HUES48 (cell line): Measurements from ENCODE around the gene OSTF1.

ENCODE experiments used
- H3K27ac ChIP-seq: one replicate; pipeline ENCODE4 v1.7.0; 2013; ENCODE audit warnings: low read depth, low read length, inconsistent platforms
- H3K27me3 ChIP-seq: 2 replicates; pipeline ENCODE4 v1.6.1; 2013; ENCODE audit warnings: mild to moderate bottlenecking, low read length; ENCODE audit not compliant: control insufficient read depth, insufficient read depth
- H3K36me3 ChIP-seq: 2 replicates; pipeline ENCODE4 v1.6.1; 2013; ENCODE audit warnings: low read length; ENCODE audit not compliant: control insufficient read depth, insufficient read depth
- H3K4me1 ChIP-seq: 2 replicates; pipeline ENCODE4 v1.6.1; 2013; ENCODE audit warnings: mild to moderate bottlenecking, low read length; ENCODE audit not compliant: control insufficient read depth, insufficient read depth
- H3K4me3 ChIP-seq: 2 replicates; pipeline ENCODE4 v1.5.1; 2013; ENCODE audit warnings: mild to moderate bottlenecking, low read depth, low read length
- H3K9ac ChIP-seq: 2 replicates; pipeline ENCODE4 v1.6.1; 2013; ENCODE audit warnings: mild to moderate bottlenecking, low read depth, low read length, moderate library complexity
- H3K9me3 ChIP-seq: 2 replicates; pipeline ENCODE4 v1.6.1; 2013; ENCODE audit warnings: low read length; ENCODE audit not compliant: control insufficient read depth, insufficient read depth

The OSTF1 gene

DNA sequence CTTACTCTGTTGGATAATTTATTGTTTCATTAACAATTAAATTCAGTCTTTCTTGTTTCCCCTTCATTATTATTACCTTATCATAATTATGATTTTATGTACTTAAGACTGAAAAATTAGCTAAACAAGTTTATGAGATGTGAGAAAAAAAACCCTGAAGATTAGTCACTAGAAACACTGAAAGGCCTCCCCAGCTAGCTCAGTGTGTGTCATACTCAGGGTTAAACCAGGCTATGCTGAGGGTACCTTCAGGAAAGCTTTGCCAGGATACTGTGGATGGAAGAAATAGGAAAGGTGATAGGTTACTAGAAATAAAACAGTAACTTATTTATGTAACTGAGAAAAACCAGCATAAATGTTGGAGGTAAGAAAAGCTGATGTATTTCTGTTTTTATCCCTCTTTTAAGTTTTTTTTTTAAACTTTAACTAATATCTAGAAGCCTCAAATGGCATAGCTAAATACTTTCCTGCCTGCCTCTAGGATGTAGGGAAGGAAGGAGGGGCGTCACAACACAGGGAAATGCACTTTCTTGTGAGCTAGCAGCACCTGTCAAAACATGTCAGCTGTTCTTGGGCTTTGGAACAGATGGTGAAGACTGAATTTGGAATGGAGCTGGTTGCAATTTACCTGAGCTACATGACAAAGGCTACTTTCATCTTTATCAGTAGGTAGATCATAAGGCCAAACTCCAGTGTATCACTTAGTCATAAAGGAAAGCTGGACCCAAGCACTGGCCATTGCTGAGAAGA lies 24.6 kb upstream of the OSTF1 start:
- Histone ChIP-seq H3K27me3 (no peaks in the 10 kb centered on the region), H3K9ac (no peak overlapping the region), H3K4me1 (peaks cover 4% of the 10 kb centered on the region; the same call in 1 of the 2 replicates), H3K36me3 (no peaks in the 10 kb centered on the region), H3K27ac (no peak overlapping the region), H3K4me3 (no peak overlapping the region), H3K9me3 (no peaks in the 10 kb centered on the region)

DNA sequence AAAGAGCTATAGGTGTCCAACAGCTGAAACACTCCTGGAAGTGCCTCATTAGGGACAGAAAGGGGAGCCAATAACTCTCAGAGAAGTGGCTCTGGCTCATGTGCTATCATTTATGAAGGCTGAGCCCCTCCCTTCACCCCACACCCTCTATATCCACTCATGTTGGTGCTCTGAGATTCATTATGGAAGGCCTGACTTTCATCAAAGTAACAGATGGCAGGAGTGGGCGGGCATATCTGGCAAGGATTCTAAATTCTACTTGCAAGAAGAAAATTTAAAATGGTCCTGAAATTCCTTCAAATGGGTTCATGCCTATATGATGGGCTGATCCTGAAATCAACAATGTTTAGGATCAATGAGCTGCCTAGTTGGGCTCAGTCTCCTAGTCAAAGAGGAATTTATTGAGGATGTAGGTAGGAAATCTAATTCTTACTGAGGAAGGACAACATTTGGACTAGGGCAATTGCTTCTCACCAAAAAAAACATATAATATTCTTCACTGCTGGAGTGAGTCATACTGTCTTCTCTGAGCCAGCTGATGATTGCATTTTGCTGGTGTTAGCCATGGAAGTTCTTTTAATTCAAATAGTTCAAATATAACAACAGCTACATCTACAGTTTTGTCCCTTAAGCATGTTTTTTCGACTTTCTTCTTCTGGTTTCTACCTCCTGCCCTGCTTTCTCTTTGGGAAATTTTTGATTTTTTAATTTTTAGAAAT lies 23.8 kb upstream of the OSTF1 start:
- Histone ChIP-seq H3K9me3 (no peaks in the 10 kb centered on the region), H3K9ac (no peak overlapping the region), H3K27ac (no peak overlapping the region), H3K4me3 (no peak overlapping the region), H3K27me3 (no peaks in the 10 kb centered on the region), H3K36me3 (no peaks in the 10 kb centered on the region), H3K4me1 (peaks cover 11% of the 10 kb centered on the region)

- Histone ChIP-seq H3K27me3 (no peaks in the 10 kb centered on the region), H3K36me3 (no peaks in the 10 kb centered on the region), H3K9me3 (no peaks in the 10 kb centered on the region)
Observed at GRCh38 chr9:75065510-75065909, 22.8 kb upstream of the OSTF1 start.

GRCh38 chr9:75067894-75068293 lies 20.4 kb upstream of the OSTF1 start:
- Histone ChIP-seq H3K4me3 (no peak overlapping the region), H3K27me3 (no peaks in the 10 kb centered on the region), H3K9ac (no peak overlapping the region), H3K4me1 (peaks cover 25% of the 10 kb centered on the region), H3K36me3 (no peaks in the 10 kb centered on the region), H3K9me3 (no peaks in the 10 kb centered on the region), H3K27ac (no peak overlapping the region)

More at GRCh38 chr9:75065510-75065909, 22.8 kb upstream of the OSTF1 start:
- peaks cover 19% of the 10 kb centered on the region for H3K4me1 ChIP-seq
- no peak overlapping the region for H3K4me3 ChIP-seq
- no peak overlapping the region for H3K27ac ChIP-seq
- no peak overlapping the region for H3K9ac ChIP-seq

DNA sequence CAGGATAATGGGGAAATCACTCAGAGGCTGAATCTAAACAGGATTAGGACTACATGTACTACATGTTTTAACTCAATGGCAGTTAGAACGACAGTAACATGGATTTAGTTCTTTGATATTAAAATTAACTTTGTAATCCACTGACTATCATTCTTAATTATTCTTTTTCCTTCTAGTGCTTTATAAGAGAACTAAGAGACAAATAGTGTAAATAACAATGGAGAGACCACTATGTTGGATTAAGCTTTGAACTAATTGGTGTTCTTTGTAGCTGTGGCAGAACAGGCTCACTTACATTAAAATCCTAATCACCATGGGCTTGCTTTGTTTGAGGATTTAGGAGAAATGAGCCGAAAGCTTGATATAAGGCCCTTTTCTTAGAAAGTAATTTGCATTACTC lies 19.1 kb upstream of the OSTF1 start:
- Histone ChIP-seq H3K4me3 (no peak overlapping the region), H3K36me3 (no peaks in the 10 kb centered on the region), H3K4me1 (peaks cover 25% of the 10 kb centered on the region), H3K9me3 (no peaks in the 10 kb centered on the region), H3K9ac (no peak overlapping the region), H3K27me3 (no peaks in the 10 kb centered on the region), H3K27ac (peak overlapping the region; percentile 67)

DNA sequence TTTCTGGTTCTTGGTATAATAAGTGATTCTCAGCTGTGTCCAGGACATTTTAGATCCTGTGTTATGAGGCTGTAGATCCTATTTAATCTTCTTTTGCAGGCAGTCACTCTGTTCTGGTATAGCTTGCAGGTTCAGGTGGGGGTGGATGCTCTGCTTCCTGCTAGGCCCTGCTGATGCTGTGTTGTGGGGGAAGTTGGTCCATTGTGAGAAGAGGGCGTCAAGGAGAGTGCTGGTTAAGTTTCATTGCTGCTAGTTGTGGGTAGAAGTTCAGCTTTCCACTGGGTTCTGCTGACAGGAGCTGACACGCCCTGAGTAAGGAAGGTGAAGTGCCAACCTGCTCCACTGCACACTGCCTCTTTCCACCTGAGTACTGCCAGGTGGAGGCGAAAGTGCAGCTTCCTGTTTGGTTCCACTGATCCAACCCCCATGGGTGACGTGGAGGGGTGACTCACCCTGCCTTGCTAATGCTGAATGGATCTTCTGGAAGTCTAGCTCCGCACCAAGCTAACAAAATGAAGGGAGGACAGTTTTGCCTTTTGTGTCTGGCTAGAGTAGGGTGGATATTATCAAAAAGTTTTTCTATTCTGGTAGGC lies 16.7 kb upstream of the OSTF1 start:
- H3K27ac ChIP-seq, result no peak overlapping the region
- no peak overlapping the region for H3K9ac ChIP-seq
- no peaks in the 10 kb centered on the region for H3K9me3 ChIP-seq
- no peaks in the 10 kb centered on the region for H3K36me3 ChIP-seq
- H3K27me3 ChIP-seq, result no peaks in the 10 kb centered on the region
- H3K4me1 ChIP-seq, result peaks cover 25% of the 10 kb centered on the region
- no peak overlapping the region for H3K4me3 ChIP-seq

GRCh38 chr9:75072895-75073294 lies 15.4 kb upstream of the OSTF1 start:
- no peak overlapping the region for H3K27ac ChIP-seq
- no peaks in the 10 kb centered on the region for H3K27me3 ChIP-seq
- peaks cover 25% of the 10 kb centered on the region for H3K4me1 ChIP-seq
- no peaks in the 10 kb centered on the region for H3K9me3 ChIP-seq
- H3K4me3 ChIP-seq, result no peak overlapping the region
- H3K36me3 ChIP-seq, result no peaks in the 10 kb centered on the region
- no peak overlapping the region for H3K9ac ChIP-seq

GRCh38 chr9:75081632-75082031 lies 6.7 kb upstream of the OSTF1 start:
- no peak overlapping the region for H3K9ac ChIP-seq
- H3K27ac ChIP-seq, result no peak overlapping the region
- H3K9me3 ChIP-seq, result no peaks in the 10 kb centered on the region
- H3K4me1 ChIP-seq, result peaks cover 21% of the 10 kb centered on the region
- no peak overlapping the region for H3K4me3 ChIP-seq
- H3K36me3 ChIP-seq, result 0 out of 2 replicates have a peak, but pooled peaks cover 4% of the 10 kb centered on the region
- H3K27me3 ChIP-seq, result no peaks in the 10 kb centered on the region

DNA sequence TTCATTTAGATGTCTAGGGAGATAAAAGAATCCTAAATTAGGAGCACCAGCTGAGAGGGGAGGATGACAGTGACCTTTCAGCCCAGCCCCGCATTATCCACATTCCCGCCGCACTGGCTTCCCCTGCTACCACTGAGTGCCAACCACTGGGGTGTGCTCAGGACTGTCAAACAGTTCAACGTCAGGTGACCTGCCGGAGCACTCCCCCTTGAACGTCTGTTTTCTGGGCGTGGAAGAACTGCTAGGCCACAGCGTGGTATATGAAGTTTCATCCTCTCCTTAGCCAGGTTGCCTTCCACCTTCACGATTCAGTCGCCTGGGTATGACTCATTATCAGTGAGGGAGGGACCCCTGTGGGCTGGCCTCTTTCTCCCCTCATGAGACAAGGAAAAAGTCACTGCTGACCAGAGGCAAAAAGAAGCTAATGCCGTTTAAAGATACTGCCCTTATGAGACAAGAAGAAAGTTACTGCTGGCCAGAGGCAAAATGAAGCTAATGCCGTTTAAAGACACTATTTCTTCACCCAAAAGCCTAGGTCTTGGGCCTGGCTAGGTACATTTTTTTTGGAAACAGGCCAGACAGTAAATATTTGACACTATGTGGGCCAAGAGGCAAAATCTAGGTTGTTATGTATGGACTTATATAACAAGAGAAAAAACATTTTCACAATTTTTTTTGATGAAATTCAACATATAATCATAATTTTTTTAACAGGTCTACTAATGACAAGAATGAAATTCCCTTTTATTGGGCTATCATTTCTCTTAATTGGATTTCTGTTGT lies 4.9 kb upstream of the OSTF1 start:
- no peak overlapping the region for H3K9ac ChIP-seq
- no peaks in the 10 kb centered on the region for H3K27me3 ChIP-seq
- no peaks in the 10 kb centered on the region for H3K9me3 ChIP-seq
- H3K4me3 ChIP-seq, result no peak overlapping the region
- H3K4me1 ChIP-seq, result peaks cover 25% of the 10 kb centered on the region
- H3K36me3 ChIP-seq, result 0 out of 2 replicates have a peak, but pooled peaks cover 4% of the 10 kb centered on the region
- peak overlapping the region; percentile 25 for H3K27ac ChIP-seq

GRCh38 chr9:75084081-75084672 lies 4.1 kb upstream of the OSTF1 start:
- Histone ChIP-seq H3K9me3 (no peaks in the 10 kb centered on the region), H3K4me1 (peaks cover 25% of the 10 kb centered on the region), H3K27me3 (no peaks in the 10 kb centered on the region), H3K27ac (peak overlapping the region; percentile 21), H3K4me3 (no peak overlapping the region), H3K9ac (no peak overlapping the region), H3K36me3 (0 out of 2 replicates have a peak, but pooled peaks cover 4% of the 10 kb centered on the region)
